Myocyte (in vitro differentiated cells): ENCODE data around the gene AP2A1. TPM values are rescaled to one million over a fixed set of nuclear protein-coding genes. Genes with fewer than 3 reads are reported as not detected.

Source experiments
- DNase-seq: peaks from one replicate; pipeline ENCODE4 v3.0.0-alpha.2; 2012; ENCODE audit warnings: low read depth
- total RNA-seq: library from RNA; depleted of rRNA; stranded (reverse); fragments of >200 nt; gene quantifications from 2 replicates; pipeline ENCODE4 v1.2.3, GENCODE V29; 2014

Gene AP2A1
- total RNA-seq, 1 donor from 2014 or later: 83.2 TPM

DNA sequence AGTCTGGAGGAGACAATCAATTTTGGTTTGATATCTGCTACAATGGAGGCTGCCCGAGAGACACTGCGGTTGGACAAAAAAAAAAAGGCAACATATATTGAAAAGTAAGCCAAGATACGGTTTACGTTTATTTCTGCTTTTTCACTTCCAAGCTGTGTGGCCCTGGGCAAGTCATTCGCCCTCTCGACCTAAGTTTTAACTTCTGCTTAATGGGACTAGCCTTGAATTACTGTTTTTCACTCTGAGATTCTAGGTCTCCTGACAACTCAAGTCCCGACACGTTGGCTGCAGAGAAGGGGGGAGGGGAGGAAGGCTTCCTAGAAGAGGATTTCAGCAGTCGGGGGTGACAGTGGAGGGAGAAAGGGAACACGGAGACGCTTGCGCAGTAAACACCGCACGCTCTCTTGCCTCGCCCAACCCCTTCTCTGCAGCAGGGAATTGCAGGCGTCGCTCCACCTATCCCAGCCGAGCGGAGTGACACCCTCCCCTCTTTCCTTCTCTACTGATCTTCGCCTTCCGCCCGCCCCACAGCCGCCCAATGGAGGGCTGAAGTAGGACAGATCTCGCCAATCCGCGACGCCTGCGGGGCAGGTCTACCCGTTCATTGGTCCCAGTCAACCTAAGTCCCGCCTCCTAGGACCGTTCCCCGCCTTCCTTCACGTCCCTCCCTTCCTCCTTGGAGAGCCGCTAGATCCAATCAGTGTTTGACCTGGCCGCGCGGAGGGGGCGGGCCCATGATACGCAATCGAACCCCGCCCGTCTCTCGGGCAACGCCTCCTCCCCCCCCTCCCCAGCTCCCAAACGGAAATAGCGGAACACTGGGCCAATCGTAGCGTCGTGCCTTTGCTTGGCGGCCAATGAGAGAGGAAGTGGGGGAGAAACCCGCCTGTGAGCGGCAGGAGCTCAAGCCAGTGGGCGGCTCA lies 533 bp upstream of the AP2A1 start:
- DNase-seq: peak; percentile 100

DNA sequence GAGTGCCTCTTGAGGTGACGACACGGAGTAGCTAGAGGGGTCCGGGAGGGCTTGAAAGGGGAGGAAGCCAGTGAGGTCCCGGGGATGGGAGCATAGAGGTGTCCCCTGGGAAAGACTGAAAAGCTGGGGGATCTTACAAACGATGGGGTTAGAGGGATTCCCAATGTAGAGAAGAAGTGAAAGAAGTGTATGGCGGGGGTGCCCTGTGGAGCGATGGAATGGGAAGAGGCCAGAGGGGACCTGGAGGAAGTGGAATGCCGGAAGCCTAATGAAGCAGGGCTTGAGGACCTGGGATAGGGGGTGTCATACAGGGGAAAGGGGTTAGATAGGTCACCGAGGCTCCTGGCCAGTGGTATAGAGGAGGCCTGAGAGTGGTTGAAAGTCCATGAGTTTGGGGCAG lies 580 bp downstream of the AP2A1 start:
- no peak for DNase-seq

DNA sequence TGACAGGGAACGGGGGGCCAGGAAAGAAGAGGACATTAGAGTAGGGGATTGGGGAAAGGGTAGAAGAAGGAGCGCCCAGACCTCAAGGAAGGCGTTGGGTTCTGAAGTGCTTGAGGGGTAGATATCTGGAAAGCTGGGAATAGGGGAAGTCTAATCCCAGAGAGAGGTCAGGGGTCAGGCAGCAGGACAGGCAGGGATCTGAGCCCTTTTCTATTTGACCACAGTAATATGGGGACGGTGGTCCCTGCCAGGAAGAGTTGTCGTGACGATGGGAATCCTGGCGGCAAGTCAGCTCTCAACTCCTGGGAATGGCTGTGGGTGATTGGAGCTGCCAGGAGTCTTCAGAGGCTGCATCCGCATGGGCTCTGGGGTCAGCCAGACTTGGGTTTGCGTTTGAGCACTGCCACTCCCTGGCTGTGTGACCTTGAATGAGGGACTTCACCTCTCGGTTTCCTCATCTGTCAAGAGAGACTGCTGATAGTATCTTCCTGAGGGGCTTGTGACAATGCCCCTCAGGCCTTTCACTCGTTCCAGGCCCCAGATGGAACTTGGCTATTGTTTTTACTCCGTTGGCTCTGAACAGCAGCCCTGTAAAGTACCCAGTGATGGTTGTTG lies 1.3 kb downstream of the AP2A1 start:
- DNase-seq: no peak

DNA sequence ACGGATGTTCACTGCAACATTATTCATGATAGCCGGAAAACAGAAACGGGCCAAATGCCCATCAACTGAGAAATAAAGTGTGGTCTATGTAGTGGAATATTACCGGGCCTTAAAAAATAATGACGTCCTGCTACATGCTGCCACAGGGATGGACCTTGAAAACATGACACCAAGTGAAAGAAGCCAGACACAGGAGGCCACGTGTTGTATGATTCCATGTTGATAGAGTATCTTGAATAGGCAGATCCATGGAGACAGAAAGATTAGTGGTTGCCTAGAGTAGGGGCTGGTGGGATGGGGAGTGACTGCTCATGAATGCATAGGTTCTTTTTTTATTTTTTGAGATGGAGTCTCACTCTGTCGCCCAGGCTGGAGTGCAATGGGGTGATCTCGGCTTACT lies 3.7 kb downstream of the AP2A1 start:
- no peak for DNase-seq

DNA sequence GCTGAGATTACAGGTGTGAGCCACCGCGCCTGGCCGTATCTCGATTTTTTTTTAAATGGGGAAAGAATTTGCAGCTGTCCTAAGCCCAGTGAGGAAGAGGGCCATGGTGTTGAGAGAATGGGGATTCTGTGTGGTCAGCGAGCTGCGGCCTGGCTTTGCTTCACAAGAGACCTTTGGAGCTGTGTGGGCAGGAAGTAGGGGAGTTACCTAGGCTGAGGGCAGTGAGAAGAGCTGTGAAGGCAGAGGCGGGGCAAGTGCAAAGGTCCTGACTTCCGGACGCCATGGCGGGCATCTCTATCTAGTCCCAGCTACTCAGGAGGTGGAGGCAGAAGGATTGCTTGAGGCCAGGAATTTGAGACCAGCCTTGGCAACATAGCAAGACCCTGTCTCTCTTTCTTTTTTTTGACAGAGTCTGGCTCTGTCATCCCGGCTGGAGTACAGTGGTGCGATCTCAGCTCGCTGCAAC lies 4.9 kb downstream of the AP2A1 start:
- DNase-seq: no peak

DNA sequence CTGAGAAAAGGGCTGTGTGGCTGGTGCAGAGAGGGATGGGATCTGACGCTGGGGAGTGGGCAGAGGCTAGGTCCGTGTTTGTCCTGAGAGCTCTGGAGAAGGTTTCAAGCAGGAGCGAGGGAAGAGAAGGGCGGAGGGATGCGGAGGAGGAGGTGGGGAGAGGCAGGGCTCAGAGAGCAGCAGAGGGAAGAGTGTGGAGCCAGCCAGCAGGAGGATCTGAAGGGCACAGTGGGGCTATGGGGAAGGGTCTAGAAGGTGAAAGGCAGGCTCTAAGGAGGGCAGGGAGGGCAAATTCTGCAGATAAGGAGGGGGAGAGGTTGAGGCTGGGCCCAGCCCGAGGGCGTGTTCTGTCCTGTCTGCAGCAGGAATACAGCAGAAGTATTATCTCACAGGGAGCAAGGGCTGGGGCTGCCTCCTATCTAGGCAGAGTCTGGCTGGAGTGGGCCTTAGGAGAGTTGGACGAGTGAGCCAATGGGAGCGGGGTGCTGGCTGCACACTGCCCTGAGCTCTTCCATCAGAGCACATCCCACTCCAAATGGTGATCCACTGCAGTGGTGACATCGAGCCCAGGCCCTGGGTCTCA lies 6.1 kb downstream of the AP2A1 start:
- DNase-seq: no peak

DNA sequence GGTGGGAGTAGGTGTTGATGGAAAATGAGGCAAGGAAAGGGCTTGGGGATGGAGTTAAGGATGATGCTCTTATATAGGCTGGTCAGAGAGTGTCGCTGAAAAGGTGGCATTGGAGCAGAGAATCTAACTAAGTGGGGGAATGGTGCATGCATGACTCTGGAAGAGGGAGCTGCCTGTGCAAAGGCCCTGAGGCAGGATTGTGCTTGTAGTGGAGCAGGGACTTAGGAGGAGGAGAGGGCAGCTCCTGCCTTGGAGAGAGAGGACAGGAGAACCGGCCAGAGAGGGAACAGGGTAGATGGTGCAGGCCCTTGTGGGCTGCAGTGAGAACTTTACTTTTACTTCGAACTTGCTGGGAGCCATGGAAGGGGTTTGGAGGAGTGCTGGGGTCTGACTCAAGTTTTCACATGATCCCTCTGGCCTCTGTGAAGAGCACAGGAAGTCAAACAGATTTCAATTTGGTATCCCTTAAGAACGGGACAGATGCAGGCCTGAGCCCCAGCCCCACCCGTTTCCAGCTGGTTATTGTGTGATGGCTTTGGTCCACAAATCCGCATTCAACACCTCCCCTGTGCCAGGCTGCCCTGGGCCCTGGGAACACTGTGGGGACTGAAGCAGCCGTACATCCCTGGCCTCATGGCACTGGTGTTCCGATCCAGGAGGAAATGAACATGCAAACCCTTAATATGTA lies 7.0 kb downstream of the AP2A1 start:
- DNase-seq: no peak

DNA sequence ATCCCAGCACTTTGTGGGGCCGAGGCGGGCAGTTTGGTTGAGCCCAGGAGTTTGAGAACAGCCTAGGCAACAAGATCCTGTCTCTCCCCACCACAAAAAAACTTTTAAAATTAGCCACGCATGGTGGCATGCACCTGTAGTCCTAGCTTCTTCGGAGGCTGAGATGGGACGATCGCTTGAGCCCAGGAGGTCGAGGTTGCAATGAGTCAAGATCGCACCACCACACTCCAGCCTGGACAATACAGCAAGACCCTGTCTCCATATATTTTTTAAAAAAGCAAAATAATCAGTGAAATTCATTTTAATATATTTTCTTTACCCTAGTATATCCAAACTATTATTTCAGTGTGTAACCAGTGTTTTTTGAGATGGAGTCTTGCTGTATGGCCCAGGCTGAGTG lies 8.2 kb downstream of the AP2A1 start:
- no peak for DNase-seq

DNA sequence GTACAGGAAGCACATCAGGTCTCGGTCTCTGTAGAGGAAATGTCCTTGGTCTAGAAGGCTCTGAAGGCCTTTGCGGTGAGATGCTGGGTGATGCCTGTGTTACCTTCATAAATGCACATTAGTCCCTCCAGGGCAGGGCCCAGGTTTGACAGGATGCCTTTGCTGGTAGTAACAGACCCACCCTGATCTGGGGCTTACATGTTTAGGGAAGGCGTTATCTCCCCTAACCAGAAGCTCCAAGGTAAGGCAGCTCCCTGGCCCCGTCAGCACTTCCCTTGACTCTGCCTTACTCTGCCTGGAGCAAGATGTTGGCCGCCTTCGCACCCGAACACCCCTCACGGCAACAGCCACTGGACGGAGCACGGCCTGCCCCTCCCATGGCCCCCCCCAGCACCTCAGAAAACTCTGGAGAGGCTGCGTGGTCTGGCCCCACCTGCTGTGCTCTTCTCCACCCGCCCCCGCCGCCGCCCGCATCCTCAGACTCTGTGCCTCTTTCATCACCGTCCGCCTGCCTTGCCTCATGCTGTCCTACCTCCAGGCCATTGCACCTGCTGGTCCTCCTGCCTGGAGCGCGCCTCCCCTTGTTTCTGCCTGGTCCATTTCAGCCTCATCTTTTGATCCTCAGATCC lies 9.1 kb downstream of the AP2A1 start:
- DNase-seq: no peak

DNA sequence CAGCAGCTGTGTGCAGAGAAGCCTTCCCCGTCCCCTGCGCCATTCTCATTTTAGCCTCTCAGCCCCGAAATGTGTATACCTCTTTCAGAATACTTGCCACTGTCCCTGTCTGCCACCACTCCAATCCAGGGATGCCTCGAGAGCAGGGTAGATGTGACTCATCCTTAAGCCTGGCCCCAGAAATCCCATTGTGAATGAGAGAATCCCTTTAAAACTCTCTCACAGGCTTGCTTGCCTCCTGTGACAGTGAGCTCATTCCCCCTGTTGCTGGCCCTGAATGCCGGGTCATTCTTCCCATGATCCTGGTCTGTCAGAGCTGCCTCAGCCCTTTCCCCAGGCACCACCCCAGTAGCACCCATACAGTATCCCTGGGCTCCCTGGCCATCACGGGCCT lies 9.6 kb downstream of the AP2A1 start:
- DNase-seq: no peak

DNA sequence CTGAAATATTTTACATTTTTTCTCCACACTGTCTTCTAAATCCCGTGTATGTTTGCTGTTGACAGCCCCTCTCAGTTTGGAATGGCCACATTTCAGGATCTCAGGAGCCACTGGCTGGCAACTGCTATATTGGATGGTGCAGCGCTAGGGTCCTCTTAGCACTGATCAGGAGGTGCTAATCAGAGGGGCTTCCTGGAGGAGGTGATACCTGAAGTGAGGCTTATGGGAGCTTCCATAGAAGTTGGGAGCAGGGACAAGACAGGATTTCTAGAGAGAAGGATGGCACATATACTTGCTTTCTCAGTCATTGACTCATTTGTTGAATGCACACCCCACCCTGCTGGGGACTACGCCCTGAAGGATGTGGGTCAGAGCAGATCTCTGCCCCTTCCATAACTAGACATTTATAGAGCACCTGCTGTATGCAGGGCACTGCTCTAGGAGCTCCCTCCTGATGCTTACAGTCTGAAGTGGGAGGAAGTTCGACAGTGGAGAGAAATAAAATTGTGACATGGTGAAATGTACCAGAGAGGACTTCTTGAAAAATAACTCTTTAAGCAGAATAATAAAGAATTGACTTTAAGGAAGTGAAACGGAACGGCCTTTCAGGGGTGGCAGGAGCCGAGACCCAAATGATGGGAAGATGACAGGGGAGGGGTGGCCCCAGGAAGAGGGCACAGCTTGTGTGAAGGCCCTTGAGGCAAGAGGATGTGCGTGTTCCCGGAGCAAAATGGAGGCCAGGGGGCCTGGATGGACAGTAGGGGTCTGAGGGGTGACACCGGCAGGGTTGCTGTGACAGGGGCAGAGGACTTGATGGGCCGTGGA lies 13.1 kb downstream of the AP2A1 start:
- DNase-seq: no peak

DNA sequence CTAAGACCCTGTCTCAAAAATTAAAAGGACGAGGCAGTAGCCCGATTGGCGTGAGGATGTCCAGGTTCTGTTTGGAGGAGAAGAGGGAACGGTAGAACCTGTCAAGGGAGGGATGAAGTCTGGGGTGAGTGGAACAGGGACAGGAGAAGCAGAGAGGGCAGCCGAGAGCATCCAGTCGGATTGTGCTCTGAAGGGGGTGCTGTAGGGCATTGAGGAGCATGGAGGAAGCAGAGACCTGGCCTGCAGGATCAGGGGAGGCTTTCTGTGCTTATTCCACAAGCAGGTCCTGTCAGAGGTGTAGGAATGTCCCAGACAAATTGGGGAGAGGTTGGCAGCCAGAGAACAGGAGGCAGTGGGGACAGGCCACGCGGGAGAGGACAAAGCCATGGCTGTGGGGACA lies 14.1 kb downstream of the AP2A1 start:
- DNase-seq: no peak

DNA sequence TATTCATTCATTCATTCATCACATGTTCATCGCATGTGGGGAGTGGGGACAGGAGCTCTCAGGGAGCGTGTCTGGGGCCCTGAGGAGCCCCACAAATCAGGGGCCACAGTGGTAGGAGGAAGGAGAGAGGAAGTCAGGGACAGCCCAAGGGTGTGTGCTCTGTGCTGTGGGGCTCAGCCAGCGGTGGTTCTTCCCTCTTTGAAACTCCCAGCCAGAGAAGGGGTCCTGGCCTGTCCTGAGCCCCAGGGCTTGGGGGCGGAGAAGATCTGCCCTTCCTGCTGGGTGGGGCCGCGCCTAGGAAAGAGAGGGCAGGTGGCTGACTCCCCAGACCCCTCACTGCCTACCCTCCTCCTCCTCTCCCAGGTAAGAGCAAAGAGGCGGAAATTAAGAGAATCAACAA lies 14.6 kb downstream of the AP2A1 start:
- no peak for DNase-seq

DNA sequence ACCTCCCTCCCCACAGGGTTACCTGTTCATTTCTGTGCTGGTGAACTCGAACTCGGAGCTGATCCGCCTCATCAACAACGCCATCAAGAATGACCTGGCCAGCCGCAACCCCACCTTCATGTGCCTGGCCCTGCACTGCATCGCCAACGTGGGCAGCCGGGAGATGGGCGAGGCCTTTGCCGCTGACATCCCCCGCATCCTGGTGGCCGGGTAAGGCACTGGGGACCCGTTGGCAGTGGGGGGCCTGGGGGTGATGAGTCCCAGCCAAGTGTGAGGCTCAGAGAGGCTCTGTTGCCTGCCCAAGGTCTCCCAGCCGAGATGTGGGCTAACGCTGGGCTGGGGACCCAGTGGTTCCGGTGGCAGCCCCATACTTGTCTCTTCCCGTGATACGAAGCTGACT lies 15.7 kb downstream of the AP2A1 start:
- DNase-seq: no peak

DNA sequence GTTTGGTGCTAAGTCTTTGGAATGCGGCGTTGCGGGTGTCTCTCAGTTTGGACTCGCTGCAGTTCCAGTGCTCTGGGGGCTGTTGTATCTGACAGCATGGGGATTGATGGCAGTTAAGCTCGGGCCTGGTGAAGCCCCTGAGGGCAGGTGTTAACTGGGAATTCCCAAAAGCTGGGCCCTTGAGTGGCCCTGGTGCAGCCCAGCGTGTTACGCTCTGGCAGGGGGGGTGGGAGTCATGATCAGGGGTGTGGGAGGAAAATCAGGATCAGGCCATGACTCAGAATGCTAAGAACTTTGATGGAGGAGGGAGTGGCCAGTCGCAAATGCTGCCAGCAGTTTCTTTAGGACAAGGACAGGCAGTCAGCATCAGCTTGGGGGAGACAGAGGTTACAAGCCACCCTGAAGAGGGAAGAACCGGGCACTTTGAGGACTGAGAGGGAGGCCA lies 19.6 kb downstream of the AP2A1 start:
- peak; percentile 51 for DNase-seq

DNA sequence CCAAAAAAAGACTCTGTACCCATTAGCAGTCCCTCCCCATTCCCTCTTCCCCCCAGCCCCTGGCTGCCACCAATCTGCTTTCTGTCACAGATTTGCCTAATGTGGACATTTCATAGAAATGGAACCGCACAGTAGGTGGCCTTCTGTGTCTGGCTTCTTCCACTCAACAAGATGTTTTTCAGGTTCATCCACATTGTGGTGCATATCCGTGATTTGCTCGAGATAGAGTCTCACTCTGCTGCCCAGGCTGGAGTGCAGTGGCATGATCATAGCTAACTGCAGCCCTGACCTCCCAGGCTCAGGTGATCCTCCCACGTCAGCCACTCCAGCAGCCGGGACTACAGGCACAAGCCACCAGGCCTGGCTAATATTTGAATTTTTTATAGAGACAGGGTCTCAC lies 20.9 kb downstream of the AP2A1 start:
- DNase-seq: no peak

DNA sequence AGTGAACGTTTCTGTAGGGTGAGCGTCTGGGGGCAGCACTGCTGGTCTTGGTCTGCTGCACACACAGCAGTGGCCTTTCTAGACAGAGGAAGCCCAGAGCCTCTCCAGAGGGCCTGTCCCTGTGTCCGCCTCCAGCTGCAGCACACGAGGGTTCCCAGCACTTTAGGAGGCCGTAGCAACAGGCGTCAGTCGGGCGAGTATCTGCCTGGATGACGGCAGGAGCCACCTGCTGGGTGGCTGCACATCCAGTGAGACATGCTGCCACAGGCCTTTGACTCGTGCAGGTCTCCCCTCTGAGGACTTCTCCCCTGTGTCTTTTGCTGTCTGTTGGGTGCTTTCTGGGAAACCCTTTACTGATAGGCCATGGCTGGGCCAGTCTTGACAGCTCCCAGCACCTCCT lies 22.1 kb downstream of the AP2A1 start:
- DNase-seq: no peak

DNA sequence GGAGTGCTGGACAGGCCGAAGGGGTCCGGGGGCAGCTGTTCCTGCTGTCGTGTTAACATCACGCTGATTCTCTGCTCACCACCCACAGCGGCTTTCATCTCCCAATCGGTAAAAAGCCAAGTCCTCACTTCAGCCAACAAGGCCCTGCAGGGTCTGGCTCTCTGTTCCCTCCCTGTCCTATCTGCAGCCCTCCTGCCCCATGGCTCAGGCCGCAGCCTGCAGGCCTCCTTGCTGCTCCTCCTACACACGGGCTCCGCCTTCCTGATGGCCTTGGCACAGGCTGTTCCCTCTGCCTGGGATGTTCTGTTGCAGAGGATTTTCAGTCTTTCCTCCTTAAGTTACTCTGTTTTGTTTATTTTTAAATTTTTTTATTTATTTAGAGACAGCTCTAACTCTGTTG lies 24.1 kb downstream of the AP2A1 start:
- DNase-seq: no peak

DNA sequence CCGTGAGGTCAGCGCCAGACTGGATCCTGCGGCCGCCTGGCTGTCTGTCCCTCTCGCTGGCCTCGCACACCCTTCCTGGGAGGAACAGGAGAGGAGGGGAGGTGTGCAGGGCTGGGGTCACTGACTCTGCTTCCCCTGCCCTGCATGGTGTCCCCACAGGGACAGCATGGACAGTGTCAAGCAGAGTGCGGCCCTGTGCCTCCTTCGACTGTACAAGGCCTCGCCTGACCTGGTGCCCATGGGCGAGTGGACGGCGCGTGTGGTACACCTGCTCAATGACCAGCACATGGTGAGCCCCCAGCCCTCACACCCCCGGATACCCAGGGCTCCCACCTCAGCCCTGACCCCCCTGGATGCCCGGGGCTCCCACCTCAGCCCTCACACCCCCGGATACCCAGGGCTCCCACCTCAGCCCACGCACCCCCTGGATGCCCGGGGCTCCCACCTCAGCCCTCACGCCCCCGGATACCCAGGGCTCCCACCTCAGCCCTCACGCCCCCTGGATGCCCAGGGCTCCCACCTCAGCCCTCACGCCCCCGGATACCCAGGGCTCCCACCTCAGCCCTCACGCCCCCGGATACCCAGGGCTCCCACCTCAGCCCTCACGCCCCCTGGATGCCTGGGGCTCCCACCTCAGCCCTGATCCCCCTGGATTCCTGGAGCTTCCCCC lies 25.1 kb downstream of the AP2A1 start:
- no peak for DNase-seq
